ENCODE data around the gene RELN.

The RELN gene

GRCh38 chr7:103773726-103774125, 215.7 kb downstream of the RELN start:
- no peak for TF ChIP-seq CTCF (IDR thresholded peaks at IDR 0.05)
- no peak for TF ChIP-seq ZFX (IDR thresholded peaks at IDR 0.05; ENCODE audit: borderline replicate concordance)
- no peak overlapping the region for H3K27ac ChIP-seq

- H3K27ac ChIP-seq: no peak overlapping the region
- no peak for TF ChIP-seq CTCF (IDR thresholded peaks at IDR 0.05)
- TF ChIP-seq ZFX (IDR thresholded peaks at IDR 0.05; ENCODE audit: borderline replicate concordance): no peak
Observed at GRCh38 chr7:103772171-103772773, 217.2 kb downstream of the RELN start.

GRCh38 chr7:103771294-103771693, 218.2 kb downstream of the RELN start:
- H3K27ac ChIP-seq: no peak overlapping the region
- TF ChIP-seq ZFX (IDR thresholded peaks at IDR 0.05; ENCODE audit: borderline replicate concordance): no peak
- TF ChIP-seq CTCF (IDR thresholded peaks at IDR 0.05): no peak

- TF ChIP-seq CTCF (IDR thresholded peaks at IDR 0.05): no peak
- TF ChIP-seq ZFX (IDR thresholded peaks at IDR 0.05; ENCODE audit: borderline replicate concordance): no peak
- no peak overlapping the region for H3K27ac ChIP-seq
Observed at GRCh38 chr7:103766660-103767059, 222.8 kb downstream of the RELN start.

- no peak overlapping the region for H3K27ac ChIP-seq
- no peak for TF ChIP-seq ZFX (IDR thresholded peaks at IDR 0.05; ENCODE audit: borderline replicate concordance)
- no peak for TF ChIP-seq CTCF (IDR thresholded peaks at IDR 0.05)
Observed at GRCh38 chr7:103765901-103766300, 223.6 kb downstream of the RELN start.

- no peak for TF ChIP-seq ZFX (IDR thresholded peaks at IDR 0.05; ENCODE audit: borderline replicate concordance)
- no peak for TF ChIP-seq CTCF (IDR thresholded peaks at IDR 0.05)
Observed at GRCh38 chr7:103764901-103765300, 224.6 kb downstream of the RELN start.

GRCh38 chr7:103762877-103763276, 226.6 kb downstream of the RELN start:
- TF ChIP-seq ZFX (IDR thresholded peaks at IDR 0.05; ENCODE audit: borderline replicate concordance): no peak
- TF ChIP-seq CTCF (IDR thresholded peaks at IDR 0.05): no peak
- H3K27ac ChIP-seq: no peak overlapping the region

More at GRCh38 chr7:103764901-103765300, 224.6 kb downstream of the RELN start:
- no peak overlapping the region for H3K27ac ChIP-seq

All from 22Rv1 (cell line).